K562 (cell line): ENCODE results near the gene CALHM3. TPM values are rescaled to one million over a fixed set of nuclear protein-coding genes. Genes with fewer than 3 reads are reported as not detected.

Experiments
- ATAC-seq: fragments of 200-7000 bp; cut with Tn5 transposase; 3 replicates; pipeline ENCODE4 v1.9.1; 2020; ENCODE audit warnings: moderate library complexity
- BruUV-seq: library from RNA; stranded (reverse); fragments of 400-500 nt; replicated peaks from 2 replicates; lab custom pipeline; 2021; lab: Mats Ljungman, UMichigan
- CTCF ChIA-PET: fragments of 300-600 bp; formaldehyde crosslinking; extraction: SDS; loops from one replicate; lab custom pipeline; 2021; ENCODE audit warnings: low intra/inter-chr PET ratio; lab: Yijun Ruan, JAX
- POLR2A ChIA-PET: fragments of 300-600, 350-650 bp; sonication (Branson Sonifier 250); formaldehyde crosslinking; extraction: SDS; loops from one replicate; lab custom pipeline; 2021; ENCODE audit warnings: antibody characterized with exemption, inconsistent platforms; lab: Yijun Ruan, JAX
- DNase-seq, 4 experiments: peaks; one replicate each; pipeline versions ENCODE4 v3.0.0 to v3.0.0-alpha.2; 2011 to 2018; ENCODE audit warnings: low spot score in 3 of 4, mixed read lengths in 3 of 4; ENCODE audit errors: extremely low read depth in 1 of 4
- FAIRE-seq: peaks from 2 replicates; lab custom pipeline; 2011; peaks lifted over from hg19 to GRCh38; lab: Jason Lieb, UNC
- H2AFZ ChIP-seq: 2 replicates; pipeline ENCODE4 v1.6.0; 2011; ENCODE audit warnings: low read depth, low read length, control low read depth, inconsistent platforms
- H3K27ac ChIP-seq: fragments of 200-600 bp; 3 replicates; pipeline ENCODE4 v1.8.0; 2011; ENCODE audit warnings: low read depth, mild to moderate bottlenecking, control low read depth, inconsistent platforms, low read length, moderate library complexity, mixed read lengths; ENCODE audit errors: extremely low read depth
- H3K27me3 ChIP-seq, 2 experiments: fragments of 300-600 bp in 1 of 2; 2 replicates in 1 of 2; 3 replicates in 1 of 2; pipeline versions ENCODE4 v1.6.0 to v1.8.0; 2011; ENCODE audit warnings: inconsistent platforms in 2 of 2, low read length in 2 of 2, mild to moderate bottlenecking in 1 of 2, mixed read lengths in 1 of 2, moderate library complexity in 1 of 2; ENCODE audit not compliant: control insufficient read depth in 2 of 2, insufficient read depth in 2 of 2
- H3K36me3 ChIP-seq: fragments of 300-600 bp; 3 replicates; pipeline ENCODE4 v1.8.0; 2011; ENCODE audit warnings: mild to moderate bottlenecking, low read length, inconsistent platforms; ENCODE audit not compliant: control insufficient read depth, insufficient read depth
- H3K4me1 ChIP-seq, 2 experiments: fragments of 200-600 bp in 1 of 2; replicated peaks in 1 of 2; 2 replicates in 1 of 2; 3 replicates in 1 of 2; pipeline versions ENCODE4 v1.5.1 to v1.8.0; 2011; ENCODE audit warnings: inconsistent platforms in 2 of 2, low read length in 2 of 2, mild to moderate bottlenecking in 1 of 2, mixed read lengths in 1 of 2, moderate library complexity in 1 of 2; ENCODE audit not compliant: control insufficient read depth in 2 of 2, insufficient read depth in 2 of 2
- H3K4me2 ChIP-seq: 2 replicates; pipeline ENCODE4 v1.6.1; 2011; ENCODE audit warnings: low read length, control low read depth, inconsistent platforms, mixed read lengths; ENCODE audit not compliant: insufficient read depth
- H3K4me3 ChIP-seq: fragments of 200-600 bp; sonication (generic), shearing (Covaris generic); 2 replicates; pipeline ENCODE4 v1.5.1; 2016; ENCODE audit warnings: control low read depth, inconsistent platforms
- H3K79me2 ChIP-seq: fragments of 200-600 bp; 3 replicates; pipeline ENCODE4 v1.8.0; 2011; ENCODE audit warnings: low read length, inconsistent platforms; ENCODE audit not compliant: control insufficient read depth, insufficient read depth
- H3K9ac ChIP-seq, 2 experiments: 2 replicates each; pipeline versions ENCODE4 v1.6.0 to v1.6.1; 2011; ENCODE audit warnings: low read depth in 2 of 2, low read length in 2 of 2, control low read depth in 1 of 2, inconsistent platforms in 1 of 2, mild to moderate bottlenecking in 1 of 2, mixed read lengths in 1 of 2; ENCODE audit not compliant: insufficient read depth in 1 of 2
- H3K9me1 ChIP-seq: one replicate; pipeline ENCODE4 v1.6.0; 2011; ENCODE audit warnings: inconsistent platforms, mild to moderate bottlenecking, low read length, moderate library complexity; ENCODE audit not compliant: control insufficient read depth, insufficient read depth
- H3K9me3 ChIP-seq: replicated peaks from 2 replicates; pipeline ENCODE4 v1.5.1; 2011; ENCODE audit warnings: low read depth, low read length, inconsistent platforms; ENCODE audit not compliant: control insufficient read depth, insufficient read depth
- H4K20me1 ChIP-seq: replicated peaks from 2 replicates; pipeline ENCODE4 v1.6.1; 2011; ENCODE audit warnings: low read length, inconsistent platforms, mixed read lengths; ENCODE audit not compliant: control insufficient read depth, insufficient read depth
- ARID3A ChIP-seq: IDR thresholded peaks from 2 replicates; pipeline ENCODE4 v1.6.1; 2012; ENCODE audit warnings: low read depth, low read length, improper control_type of control experiment, borderline replicate concordance
- ELK1 ChIP-seq: sonication (generic); formaldehyde crosslinking; IDR thresholded peaks from 2 replicates; pipeline ENCODE4 v1.8.1; 2022; ENCODE audit warnings: missing genetic modification reagents
- GTF2A2 ChIP-seq: IDR thresholded peaks from 2 replicates; pipeline ENCODE4 v1.6.1; 2016; ENCODE audit warnings: mild to moderate bottlenecking, missing genetic modification characterization, missing compliant biosample characterization
- HOMEZ ChIP-seq: fragments of 250-450 bp; sonication (Bioruptor Pico); IDR thresholded peaks from 2 replicates; pipeline ENCODE4 v1.4.0; 2020; ENCODE audit warnings: mild to moderate bottlenecking, moderate library complexity
- IRF1 ChIP-seq: sonication (generic); formaldehyde crosslinking; IDR thresholded peaks from 2 replicates; pipeline ENCODE4 v1.8.0; 2022; ENCODE audit warnings: missing genetic modification reagents, mild to moderate bottlenecking, borderline replicate concordance
- POLR3A ChIP-seq: IDR thresholded peaks from 2 replicates; pipeline ENCODE4 v1.6.1; 2011; ENCODE audit warnings: borderline replicate concordance, mild to moderate bottlenecking, moderate library complexity; ENCODE audit not compliant: insufficient read length, insufficient read depth; ENCODE audit errors: extremely low read depth
- ZNF23 ChIP-seq: fragments of 250-450 bp; sonication (Bioruptor Pico); IDR thresholded peaks from 2 replicates; pipeline ENCODE4 v1.4.0; 2020; ENCODE audit warnings: mild to moderate bottlenecking
- WGBS: fragments of 100-300 bp; shearing (Covaris generic); methylation state at CpG from one replicate; pipeline ENCODE4 v1.1.6; 2016; ENCODE audit warnings: low coverage, mixed read lengths; ENCODE audit not compliant: insufficient coverage; ENCODE audit errors: missing lambda C conversion rate; 5-methylcytosine and 5-hydroxymethylcytosine counted together
- in situ Hi-C: fragments of 300-500 bp; cut with MboI; formaldehyde crosslinking; loops from 4 replicates; pipeline ENCODE4 v1.15.0; 2018; ENCODE audit warnings: inconsistent platforms, mixed read lengths
- intact Hi-C: fragments of 100-400 bp; cut with micrococcal nuclease; formaldehyde crosslinking; loops from 2 replicates; pipeline ENCODE4 v1.14.2; 2022
- polyA plus RNA-seq, 8 experiments: library from polyadenylated mRNA; depleted of rRNA in 4 of 8; stranded (reverse) in 5 of 8; unstranded in 3 of 8; fragments of >200 nt; fragmentation: Nextera tagmentation in 2 of 8; fragmentation: Illumina TruSeq in 1 of 8; extraction: Ambion mirVana in 2 of 8; extraction: Trizol in 1 of 8; gene quantifications; 2 replicates each; pipeline versions ENCODE4 v1.2.1 to v1.2.3, GENCODE V29; 2011 to 2014; ENCODE audit warnings: inconsistent platforms in 1 of 8, missing spikeins in 1 of 8
- total RNA-seq, 7 experiments: library from RNA; depleted of rRNA in 6 of 7; stranded (reverse); fragments of >200 nt in 6 of 7; fragmentation: Illumina TruSeq in 2 of 7; extraction: Trizol in 2 of 7; gene quantifications; 2 replicates each; pipeline versions ENCODE4 v1.2.1 to v1.2.3, GENCODE V29; 2011 to 2021; ENCODE audit warnings: low replicate concordance in 1 of 7

The CALHM3 gene
- total and polyA plus RNA-seq, 9 of the 15 experiments (the other 6 are each of a cell fraction or from before 2014, with no cell fraction given) = not detected

GRCh38 chr10:103444478-103444877 is 34.6 kb downstream of the CALHM3 start:
- Histone ChIP-seq H2AFZ (no peak overlapping the region), H3K27ac (no peak overlapping the region), H3K36me3 (peaks cover 82% of the 10 kb centered on the region; the same call in 2 of the 3 replicates), H3K9me1 (no peaks in the 10 kb centered on the region), H3K4me2 (no peak overlapping the region), H3K4me3 (no peak overlapping the region), H3K27me3 (no peaks in the 10 kb centered on the region), H4K20me1 (0 out of 2 replicates have a peak, but pooled peaks cover 3% of the 10 kb centered on the region), H3K4me1 (peaks cover 0 to 2% of the 10 kb centered on the region in 2 experiments; a peak in 2 of 5 replicates), H3K79me2 (no peaks in the 10 kb centered on the region), H3K9ac (no peak overlapping the region), H3K9me3 (no peaks in the 10 kb centered on the region)
- no peak for TF ChIP-seq GTF2A2 (tag)
- no peak for TF ChIP-seq ELK1
- no peak for TF ChIP-seq POLR3A
- no peak for TF ChIP-seq ZNF23 (CRISPR knock-in tag)
- no peak for TF ChIP-seq HOMEZ
- TF ChIP-seq IRF1 (CRISPR knock-in tag) = no peak
- TF ChIP-seq ARID3A = no peak
- BruUV-seq = no TSS peak
- no peak for ATAC-seq
- in situ Hi-C loops (no loop called here), intact Hi-C loops (no loop called here)
- 96% methylated on average over 8 of the region's 10 CpGs for WGBS
- ChIA-PET POLR2A (interaction anchor here (1.2 kb wide), 1 partner anchor 10 kb away, joined by 4 read pairs; no protein-coding TSS in a partner anchor), CTCF (interaction anchor here (0.5 kb wide), 1 partner anchor 26 kb away, joined by 3 read pairs; no protein-coding TSS in a partner anchor)
- DNase-seq = no peak
- no peak for FAIRE-seq
